Gastrocnemius medialis (tissue), 4 donors: Measurements from ENCODE around the gene NDOR1. TPM values are rescaled to one million over a fixed set of nuclear protein-coding genes. Genes with fewer than 3 reads are reported as not detected.

Experiments used
- ATAC-seq, 2 donors: fragments of 150-250 bp; one replicate each; pipeline ENCODE4 v1.9.1; 2016
- DNase-seq, 2 donors: peaks; one replicate each; pipeline ENCODE4 v3.0.0-alpha.2; 2019
- H3K27ac ChIP-seq, 4 donors: fragments of 200-600 bp; sonication (generic); 1 replicate in 1 of 4; 2 replicates in 3 of 4; pipeline ENCODE4 v1.5.1; 2016 to 2018; ENCODE audit warnings: mild to moderate bottlenecking in 2 of 4, moderate library complexity in 1 of 4
- H3K27me3 ChIP-seq, 3 donors: fragments of 200-600 bp; sonication (generic) in 2 of 3; 1 replicate in 1 of 3; 2 replicates in 2 of 3; pipeline versions ENCODE4 v1.5.1 to v1.6.0; 2016 to 2019; ENCODE audit warnings: mild to moderate bottlenecking in 1 of 3, moderate library complexity in 1 of 3
- H3K36me3 ChIP-seq, 2 donors: fragments of 200-600 bp; sonication (generic) in 1 of 2; one replicate each; pipeline ENCODE4 v1.5.1; 2017 to 2018
- H3K4me1 ChIP-seq, 2 donors: fragments of 200-600 bp; sonication (generic) in 1 of 2; one replicate each; pipeline ENCODE4 v1.5.1; 2016 to 2017; ENCODE audit warnings: mild to moderate bottlenecking in 2 of 2
- H3K4me3 ChIP-seq, 4 donors: fragments of 200-600 bp; sonication (generic) in 3 of 4; 1 replicate in 1 of 4; 2 replicates in 3 of 4; pipeline ENCODE4 v1.5.1; 2016 to 2019; ENCODE audit warnings: mild to moderate bottlenecking in 2 of 4
- H3K9me3 ChIP-seq, 3 donors: fragments of 200-600 bp; sonication (generic) in 2 of 3; 1 replicate in 1 of 3; 2 replicates in 2 of 3; pipeline ENCODE4 v1.5.1; 2016 to 2019
- POLR2A ChIP-seq, 2 donors: fragments of 450-650 bp; IDR thresholded peaks; one replicate each; pipeline ENCODE4 v1.6.1; 2017; ENCODE audit warnings: antibody characterized with exemption in 2 of 2, mild to moderate bottlenecking in 2 of 2, moderate library complexity in 2 of 2
- in situ Hi-C, 4 donors: fragments of 200-750 bp; cut with MboI; loops; one replicate each; pipeline versions ENCODE4 v1.15.0 to v1.8.0; 2017; ENCODE audit warnings: low sequenced_read_pairs in 4 of 4
- intact Hi-C: fragments of 100-400 bp; cut with DNase I; formaldehyde crosslinking; loops from one replicate; pipeline ENCODE4 v1.15.1; 2023; ENCODE audit warnings: low total_unique reads
- total RNA-seq, 4 donors: library from RNA; depleted of rRNA; stranded (reverse); fragments of >200 nt; gene quantifications; one replicate each; pipeline versions ENCODE4 v1.1.0 to v1.2.3, GENCODE V29; 2016
- TF ChIP-seq, protein P1 (sequence below), 5 experiments: fragments of 450-650 bp in 3 of 5; fragments of 200-600 bp in 2 of 5; sonication (generic) in 2 of 5; IDR thresholded peaks in 4 of 5; conservative IDR thresholded peaks in 1 of 5; 1 replicate in 4 of 5; 2 replicates in 1 of 5; pipeline ENCODE4 v1.5.1; 2016 to 2019; ENCODE audit warnings: antibody characterized with exemption in 5 of 5, mild to moderate bottlenecking in 3 of 5, moderate library complexity in 3 of 5

The NDOR1 gene
- total RNA-seq, 4 donors from 2014 or later = 2.4 to 5.0 (median 4.1) TPM

GRCh38 chr9:137199411-137200121, 5.9 kb upstream of the NDOR1 start:
- H3K27me3 ChIP-seq = no peaks in the 10 kb centered on the region
- peak overlapping the region in 2 of 4 donors; percentile 2 to 32 for H3K27ac ChIP-seq
- ATAC-seq (no peak), DNase-seq (no peak)
- no peaks in the 10 kb centered on the region for H3K9me3 ChIP-seq
- peak overlapping the region; percentile 40 to 56 (median 46) for H3K4me3 ChIP-seq
- no peaks in the 10 kb centered on the region for H3K36me3 ChIP-seq
- intact Hi-C loops (loop anchor here (1.0 to 5.0 kb wide), 3 partner anchors 11 to 43 kb away; partner anchors contain the start of genes ANAPC2, SSNA1 and TUBB4B), in situ Hi-C loops (no loop called here)
- TF ChIP-seq, protein P1, sequence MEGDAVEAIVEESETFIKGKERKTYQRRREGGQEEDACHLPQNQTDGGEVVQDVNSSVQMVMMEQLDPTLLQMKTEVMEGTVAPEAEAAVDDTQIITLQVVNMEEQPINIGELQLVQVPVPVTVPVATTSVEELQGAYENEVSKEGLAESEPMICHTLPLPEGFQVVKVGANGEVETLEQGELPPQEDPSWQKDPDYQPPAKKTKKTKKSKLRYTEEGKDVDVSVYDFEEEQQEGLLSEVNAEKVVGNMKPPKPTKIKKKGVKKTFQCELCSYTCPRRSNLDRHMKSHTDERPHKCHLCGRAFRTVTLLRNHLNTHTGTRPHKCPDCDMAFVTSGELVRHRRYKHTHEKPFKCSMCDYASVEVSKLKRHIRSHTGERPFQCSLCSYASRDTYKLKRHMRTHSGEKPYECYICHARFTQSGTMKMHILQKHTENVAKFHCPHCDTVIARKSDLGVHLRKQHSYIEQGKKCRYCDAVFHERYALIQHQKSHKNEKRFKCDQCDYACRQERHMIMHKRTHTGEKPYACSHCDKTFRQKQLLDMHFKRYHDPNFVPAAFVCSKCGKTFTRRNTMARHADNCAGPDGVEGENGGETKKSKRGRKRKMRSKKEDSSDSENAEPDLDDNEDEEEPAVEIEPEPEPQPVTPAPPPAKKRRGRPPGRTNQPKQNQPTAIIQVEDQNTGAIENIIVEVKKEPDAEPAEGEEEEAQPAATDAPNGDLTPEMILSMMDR (IDR thresholded peaks at IDR 0.05 in 4 of 5, conservative IDR thresholded peaks at IDR 0.05 in 1 of 5) = no peak
- TF ChIP-seq POLR2A (IDR thresholded peaks at IDR 0.05) = no peak
- H3K4me1 ChIP-seq = peaks cover 58 to 67% of the 10 kb centered on the region in 2 donors

DNA sequence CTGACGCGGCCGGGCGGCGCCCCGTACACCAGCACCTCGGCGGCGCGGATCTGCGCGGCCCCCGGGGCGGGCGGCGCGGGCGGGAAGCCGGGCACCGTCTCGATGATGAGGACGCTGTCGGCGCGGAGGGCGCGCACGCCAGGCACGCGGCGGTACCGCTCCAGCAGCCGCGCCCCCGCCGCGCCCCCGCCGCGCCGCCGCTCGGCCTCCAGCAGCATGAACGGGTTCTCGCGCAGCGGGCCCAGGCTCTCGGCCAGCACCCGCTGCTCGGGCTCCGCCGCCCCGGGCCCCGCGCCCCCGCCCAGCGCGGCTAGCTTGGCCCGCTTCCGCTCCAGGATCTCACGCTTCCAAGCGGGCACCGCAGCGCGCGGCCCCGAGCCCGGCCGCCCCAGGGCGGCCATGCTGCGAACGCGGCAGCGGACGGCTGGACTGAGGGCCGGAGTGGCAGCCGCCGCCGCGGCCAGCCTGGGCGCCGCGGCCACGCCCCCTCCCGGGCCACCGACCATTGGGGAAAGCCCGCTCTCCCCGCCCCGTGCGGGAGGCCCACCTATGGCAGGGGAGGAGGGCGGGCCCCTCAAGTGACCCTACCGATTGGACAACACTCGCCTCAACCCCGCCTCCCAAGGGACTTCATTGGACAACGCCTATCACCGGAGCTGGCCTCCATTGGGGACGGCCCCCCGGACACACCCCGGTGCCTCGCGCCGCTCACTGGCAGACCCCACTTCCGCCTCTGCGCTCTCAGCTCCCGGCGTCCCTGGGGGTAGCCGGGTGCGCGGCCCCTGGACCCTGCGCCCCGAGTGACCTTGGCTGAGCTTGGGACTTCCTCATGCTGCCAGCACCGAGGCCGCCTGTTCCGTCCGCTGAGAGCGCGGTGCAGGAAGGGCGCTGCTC, 4.9 kb upstream of the NDOR1 start, which contains the start of gene TPRN:
TPRN (minus strand) TSS at position 431 of the 894 bp plus-strand sequence; CDS start at position 401, 30 bp downstream.
- peaks cover 61 to 70% of the 10 kb centered on the region in 2 donors for H3K4me1 ChIP-seq
- TF ChIP-seq POLR2A (IDR thresholded peaks at IDR 0.05) = peak; percentile 89 to 94
- TF ChIP-seq, protein P1 (IDR thresholded peaks at IDR 0.05 in 4 of 5, conservative IDR thresholded peaks at IDR 0.05 in 1 of 5) = peak in 2 of 5 experiments; percentile 6 to 22
- H3K4me3 ChIP-seq = peak within 1 kb of the TSS; percentile 73 to 86 (median 77)
- ATAC-seq (peak; percentile 97), DNase-seq (peak; percentile 100)
- peak within 1 kb of the TSS; percentile 83 to 92 (median 86) for H3K27ac ChIP-seq
- in situ Hi-C loops = no loop called here
- no peaks in the 10 kb centered on the region for H3K36me3 ChIP-seq
- intact Hi-C loops = loop anchor here (1.0 to 5.0 kb wide), 3 partner anchors 12 to 42 kb away; partner anchors contain the start of genes ANAPC2, SSNA1 and TUBB4B
- H3K9me3 ChIP-seq = no peaks in the 10 kb centered on the region
- H3K27me3 ChIP-seq = no peaks in the 10 kb centered on the region

DNA sequence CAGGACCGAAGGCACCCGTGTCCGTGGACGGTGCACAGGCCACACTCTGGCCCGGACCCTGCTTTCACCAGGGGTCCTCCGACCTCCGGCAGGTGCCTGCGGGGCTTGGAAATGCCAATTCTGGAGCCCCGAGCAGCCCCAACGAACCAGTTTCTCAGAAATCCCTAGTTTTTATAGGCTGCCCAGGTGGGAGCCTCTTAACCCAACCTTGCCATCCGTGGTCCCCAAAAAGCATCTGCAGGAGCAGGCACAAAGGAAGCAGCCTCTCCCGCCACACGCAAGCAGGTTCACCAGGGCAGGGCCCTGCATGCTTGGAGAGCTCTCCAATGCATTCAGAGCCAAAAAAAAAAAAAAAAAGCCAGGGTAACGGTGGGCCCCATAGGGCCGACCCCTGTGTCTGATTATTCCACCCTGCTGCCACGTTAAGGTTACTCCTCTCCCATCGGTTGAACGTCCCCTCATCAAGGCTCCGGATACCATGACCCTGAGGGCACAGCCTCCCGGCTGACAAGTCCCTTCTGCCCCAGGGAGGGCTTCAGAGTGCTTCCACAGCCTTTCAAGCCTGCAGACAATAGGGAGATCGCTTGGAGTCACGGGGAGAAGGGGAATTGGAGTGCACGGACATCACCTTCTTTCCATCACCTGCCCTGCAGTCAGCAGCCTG, 4.2 kb upstream of the NDOR1 start:
- intact Hi-C loops = loop anchor here (5.0 kb wide), 1 partner anchor 41 kb away; the partner anchor contains the start of gene TUBB4B
- Histone ChIP-seq H3K36me3 (no peaks in the 10 kb centered on the region), H3K27ac (peak overlapping the region; percentile 83 to 92 (median 86)), H3K4me3 (peak overlapping the region; percentile 73 to 86 (median 77)), H3K4me1 (peaks cover 65 to 74% of the 10 kb centered on the region in 2 donors), H3K9me3 (no peaks in the 10 kb centered on the region), H3K27me3 (no peaks in the 10 kb centered on the region)
- DNase-seq (no peak), ATAC-seq (no peak)
- no peak for TF ChIP-seq POLR2A (IDR thresholded peaks at IDR 0.05)
- TF ChIP-seq, protein P1 (IDR thresholded peaks at IDR 0.05 in 4 of 5, conservative IDR thresholded peaks at IDR 0.05 in 1 of 5) = no peak
- in situ Hi-C loops = no loop called here

GRCh38 chr9:137202966-137203365, 2.5 kb upstream of the NDOR1 start:
- intact Hi-C loops = loop anchor here (5.0 kb wide), 1 partner anchor 39 kb away; the partner anchor contains the start of gene TUBB4B
- H3K4me3 ChIP-seq = no peak overlapping the region
- H3K27ac ChIP-seq = no peak overlapping the region
- DNase-seq (no peak), ATAC-seq (no peak)
- H3K4me1 ChIP-seq = peaks cover 67 to 71% of the 10 kb centered on the region in 2 donors
- no peaks in the 10 kb centered on the region for H3K36me3 ChIP-seq
- in situ Hi-C loops = no loop called here
- no peaks in the 10 kb centered on the region for H3K27me3 ChIP-seq
- TF ChIP-seq, protein P1 (IDR thresholded peaks at IDR 0.05 in 4 of 5, conservative IDR thresholded peaks at IDR 0.05 in 1 of 5) = no peak
- TF ChIP-seq POLR2A (IDR thresholded peaks at IDR 0.05) = no peak
- H3K9me3 ChIP-seq = no peaks in the 10 kb centered on the region
